Measurements from ENCODE around the gene KIAA1328.

DNA sequence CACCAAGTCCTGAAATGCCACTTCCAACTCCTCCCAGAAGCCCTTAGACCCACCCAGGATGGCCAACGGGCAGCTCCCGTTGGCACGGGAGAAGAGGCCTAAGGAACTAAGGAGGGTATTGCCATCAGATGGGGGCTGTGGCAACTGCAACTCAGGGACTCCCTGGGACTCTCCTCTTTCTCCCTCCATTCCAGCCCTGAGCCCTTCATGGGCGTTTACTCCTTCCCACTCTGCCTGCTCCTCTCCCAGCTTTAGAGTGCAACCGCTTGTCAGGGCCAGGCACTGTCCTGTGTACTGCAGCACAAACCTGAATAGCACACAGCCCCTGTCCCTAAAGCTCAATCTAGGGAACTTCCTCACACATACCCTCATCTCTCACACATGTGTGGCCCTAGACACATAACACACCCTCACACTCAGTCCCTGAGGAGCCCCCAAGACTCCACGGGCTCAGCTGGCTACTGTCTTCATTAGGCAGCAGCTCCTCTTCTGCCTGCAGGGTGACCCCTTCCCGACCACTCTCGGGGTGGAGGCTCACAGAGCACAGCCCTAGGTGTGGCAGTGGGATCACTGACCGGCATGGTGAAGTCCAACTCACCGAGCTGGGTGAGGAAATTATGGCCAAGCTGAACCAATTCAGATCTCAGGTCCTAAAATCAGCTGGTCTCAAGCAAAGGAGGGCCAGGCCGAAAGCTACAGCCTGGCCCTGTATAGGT, 420.4 kb downstream of the KIAA1328 start:
- no peak for TF ChIP-seq POLR2A (IDR thresholded peaks at IDR 0.05)
- TF ChIP-seq, protein P1, sequence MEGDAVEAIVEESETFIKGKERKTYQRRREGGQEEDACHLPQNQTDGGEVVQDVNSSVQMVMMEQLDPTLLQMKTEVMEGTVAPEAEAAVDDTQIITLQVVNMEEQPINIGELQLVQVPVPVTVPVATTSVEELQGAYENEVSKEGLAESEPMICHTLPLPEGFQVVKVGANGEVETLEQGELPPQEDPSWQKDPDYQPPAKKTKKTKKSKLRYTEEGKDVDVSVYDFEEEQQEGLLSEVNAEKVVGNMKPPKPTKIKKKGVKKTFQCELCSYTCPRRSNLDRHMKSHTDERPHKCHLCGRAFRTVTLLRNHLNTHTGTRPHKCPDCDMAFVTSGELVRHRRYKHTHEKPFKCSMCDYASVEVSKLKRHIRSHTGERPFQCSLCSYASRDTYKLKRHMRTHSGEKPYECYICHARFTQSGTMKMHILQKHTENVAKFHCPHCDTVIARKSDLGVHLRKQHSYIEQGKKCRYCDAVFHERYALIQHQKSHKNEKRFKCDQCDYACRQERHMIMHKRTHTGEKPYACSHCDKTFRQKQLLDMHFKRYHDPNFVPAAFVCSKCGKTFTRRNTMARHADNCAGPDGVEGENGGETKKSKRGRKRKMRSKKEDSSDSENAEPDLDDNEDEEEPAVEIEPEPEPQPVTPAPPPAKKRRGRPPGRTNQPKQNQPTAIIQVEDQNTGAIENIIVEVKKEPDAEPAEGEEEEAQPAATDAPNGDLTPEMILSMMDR (IDR thresholded peaks at IDR 0.05 in 4 of 5, conservative IDR thresholded peaks at IDR 0.05 in 1 of 5) = no peak
